H9 (cell line): ENCODE measurements around the gene UBE3A. TPM values are rescaled to one million over a fixed set of nuclear protein-coding genes. Genes with fewer than 3 reads are reported as not detected.

ENCODE experiments used
- DNase-seq: peaks from one replicate; pipeline ENCODE4 v3.0.0-alpha.2; 2017
- H2AFZ ChIP-seq: one replicate; pipeline ENCODE4 v1.6.1; 2013; ENCODE audit warnings: mild to moderate bottlenecking, low read length, control low read depth, moderate library complexity
- H2AK5ac ChIP-seq: 2 replicates; pipeline ENCODE4 v1.6.1; 2013; ENCODE audit warnings: low read length, control low read depth, mixed read lengths; ENCODE audit not compliant: insufficient read length
- H2BK120ac ChIP-seq: one replicate; pipeline ENCODE4 v1.6.1; 2013; ENCODE audit warnings: low read depth, mild to moderate bottlenecking, low read length, control low read depth, inconsistent platforms; ENCODE audit not compliant: poor library complexity, severe bottlenecking
- H2BK12ac ChIP-seq: 2 replicates; pipeline ENCODE4 v1.6.1; 2013; ENCODE audit warnings: low read length, control low read depth, mixed read lengths, low read depth; ENCODE audit not compliant: insufficient read length
- H2BK15ac ChIP-seq: 2 replicates; pipeline ENCODE4 v1.6.1; 2013; ENCODE audit warnings: low read depth, low read length, control low read depth
- H2BK20ac ChIP-seq: one replicate; pipeline ENCODE4 v1.6.1; 2013; ENCODE audit warnings: low read depth, mild to moderate bottlenecking, low read length, control low read depth, inconsistent platforms; ENCODE audit not compliant: poor library complexity, severe bottlenecking
- H2BK5ac ChIP-seq: 2 replicates; pipeline ENCODE4 v1.6.1; 2013; ENCODE audit warnings: low read length, control low read depth, mixed read lengths; ENCODE audit not compliant: insufficient read length
- H3K14ac ChIP-seq: 2 replicates; pipeline ENCODE4 v1.6.1; 2013; ENCODE audit warnings: low read length, control low read depth; ENCODE audit not compliant: insufficient read depth
- H3K18ac ChIP-seq: 2 replicates; pipeline ENCODE4 v1.6.1; 2013; ENCODE audit warnings: low read depth, mild to moderate bottlenecking, mixed read lengths, low read length, control low read depth; ENCODE audit not compliant: insufficient read length
- H3K23ac ChIP-seq: 2 replicates; pipeline ENCODE4 v1.6.1; 2013; ENCODE audit warnings: low read length, control low read depth, mixed read lengths, low read depth; ENCODE audit not compliant: insufficient read length
- H3K23me2 ChIP-seq: 2 replicates; pipeline ENCODE4 v1.6.1; 2013; ENCODE audit warnings: low read depth, mild to moderate bottlenecking, mixed read lengths, low read length, control low read depth; ENCODE audit not compliant: insufficient read length, poor library complexity, severe bottlenecking
- H3K27ac ChIP-seq: 2 replicates; pipeline ENCODE4 v1.5.1; 2013; ENCODE audit warnings: low read length, control low read depth, mixed read lengths, low read depth; ENCODE audit not compliant: insufficient read length
- H3K27me3 ChIP-seq: 2 replicates; pipeline ENCODE4 v1.6.1; 2013; ENCODE audit warnings: low read length, control low read depth, inconsistent platforms; ENCODE audit not compliant: insufficient read depth
- H3K4ac ChIP-seq: 2 replicates; pipeline ENCODE4 v1.6.1; 2013; ENCODE audit warnings: low read depth, mild to moderate bottlenecking, control low read depth, inconsistent platforms, low read length, moderate library complexity
- H3K4me1 ChIP-seq: 2 replicates; pipeline ENCODE4 v1.6.1; 2013; ENCODE audit warnings: low read length, control low read depth, inconsistent platforms; ENCODE audit not compliant: insufficient read depth
- H3K4me2 ChIP-seq: 2 replicates; pipeline ENCODE4 v1.6.1; 2013; ENCODE audit warnings: low read length, control low read depth, mixed read lengths; ENCODE audit not compliant: insufficient read length, insufficient read depth
- H3K56ac ChIP-seq: 2 replicates; pipeline ENCODE4 v1.6.1; 2013; ENCODE audit warnings: low read depth, mild to moderate bottlenecking, mixed read lengths, low read length, control low read depth; ENCODE audit not compliant: insufficient read length
- H3K79me1 ChIP-seq: 2 replicates; pipeline ENCODE4 v1.6.1; 2013; ENCODE audit warnings: low read depth, mild to moderate bottlenecking, moderate library complexity, low read length, control low read depth, inconsistent platforms; ENCODE audit not compliant: insufficient read depth, poor library complexity, severe bottlenecking
- H3K79me2 ChIP-seq: 2 replicates; pipeline ENCODE4 v1.6.1; 2013; ENCODE audit warnings: low read length, control low read depth, inconsistent platforms; ENCODE audit not compliant: insufficient read depth
- H3K9ac ChIP-seq: 2 replicates; pipeline ENCODE4 v1.6.1; 2013; ENCODE audit warnings: low read length, control low read depth, mixed read lengths; ENCODE audit not compliant: insufficient read length; ENCODE audit errors: extremely low read depth
- H3K9me3 ChIP-seq: one replicate; pipeline ENCODE4 v1.6.1; 2013; ENCODE audit warnings: low read depth, low read length, inconsistent platforms; ENCODE audit not compliant: control insufficient read depth
- H3T11ph ChIP-seq: one replicate; pipeline ENCODE4 v1.6.1; 2013; ENCODE audit warnings: mild to moderate bottlenecking, low read length, control low read depth, inconsistent platforms
- H4K20me1 ChIP-seq: one replicate; pipeline ENCODE4 v1.6.1; 2013; ENCODE audit not compliant: control insufficient read depth, insufficient read length, insufficient read depth
- H4K5ac ChIP-seq: 2 replicates; pipeline ENCODE4 v1.6.1; 2013; ENCODE audit warnings: low read depth, mild to moderate bottlenecking, mixed read lengths, low read length, control low read depth; ENCODE audit not compliant: insufficient read length
- H4K8ac ChIP-seq: replicated peaks from 2 replicates; pipeline ENCODE4 v1.6.1; 2013; ENCODE audit warnings: low read length, control low read depth, mixed read lengths, low read depth; ENCODE audit not compliant: insufficient read length
- H4K91ac ChIP-seq: 2 replicates; pipeline ENCODE4 v1.6.1; 2013; ENCODE audit warnings: low read depth, mild to moderate bottlenecking, moderate library complexity, mixed read lengths, low read length, control low read depth; ENCODE audit not compliant: insufficient read length
- H3K27ac Mint-ChIP-seq, 3 experiments: 2 replicates in 2 of 3; 3 replicates in 1 of 3; pipeline ENCODE4 v1.8.0; 2020 to 2021; ENCODE audit warnings: mixed read lengths in 3 of 3, mild to moderate bottlenecking in 1 of 3, moderate library complexity in 1 of 3
- H3K27me3 Mint-ChIP-seq: 2 replicates; pipeline ENCODE4 v1.8.0; 2021; ENCODE audit warnings: low read depth, mild to moderate bottlenecking, moderate library complexity, mixed read lengths
- H3K36me3 Mint-ChIP-seq, 3 experiments: 2 replicates in 2 of 3; 3 replicates in 1 of 3; pipeline ENCODE4 v1.8.0; 2020 to 2021; ENCODE audit warnings: low read depth in 3 of 3, mixed read lengths in 3 of 3; ENCODE audit not compliant: insufficient read depth in 1 of 3
- H3K4me1 Mint-ChIP-seq, 2 experiments: 2 replicates each; pipeline ENCODE4 v1.8.0; 2020; ENCODE audit warnings: mixed read lengths in 2 of 2
- H3K4me3 Mint-ChIP-seq, 2 experiments: 2 replicates in 1 of 2; 3 replicates in 1 of 2; pipeline ENCODE4 v1.8.0; 2020 to 2021; ENCODE audit warnings: mild to moderate bottlenecking in 2 of 2, mixed read lengths in 2 of 2, moderate library complexity in 1 of 2
- H3K9me3 Mint-ChIP-seq, 2 experiments: 2 replicates in 1 of 2; 3 replicates in 1 of 2; pipeline ENCODE4 v1.8.0; 2020; ENCODE audit warnings: mild to moderate bottlenecking in 2 of 2, mixed read lengths in 2 of 2, moderate library complexity in 1 of 2
- WGBS: extraction: QIAGEN DNeasy Blood & Tissue Kit; methylation state at CpG from one replicate; pipeline ENCODE4 v1.1.7; 2013; ENCODE audit warnings: missing lambda C conversion rate, low lambda C conversion rate, mixed read lengths; ENCODE audit not compliant: insufficient read length; ENCODE audit errors: extremely low coverage; 5-methylcytosine and 5-hydroxymethylcytosine counted together
- total RNA-seq: library from RNA; stranded (reverse); gene quantifications from 2 replicates; pipeline ENCODE4 v1.2.1, GENCODE V29; 2021
- TF ChIP-seq, protein P1 (sequence below): fragments of 200-600 bp; sonication (generic); conservative IDR thresholded peaks from 3 replicates; pipeline ENCODE4 v1.8.0; 2021; ENCODE audit warnings: antibody characterized with exemption, mild to moderate bottlenecking

UBE3A gene
- total RNA-seq, 1 experiment from 2014 or later, result 108 TPM

DNA sequence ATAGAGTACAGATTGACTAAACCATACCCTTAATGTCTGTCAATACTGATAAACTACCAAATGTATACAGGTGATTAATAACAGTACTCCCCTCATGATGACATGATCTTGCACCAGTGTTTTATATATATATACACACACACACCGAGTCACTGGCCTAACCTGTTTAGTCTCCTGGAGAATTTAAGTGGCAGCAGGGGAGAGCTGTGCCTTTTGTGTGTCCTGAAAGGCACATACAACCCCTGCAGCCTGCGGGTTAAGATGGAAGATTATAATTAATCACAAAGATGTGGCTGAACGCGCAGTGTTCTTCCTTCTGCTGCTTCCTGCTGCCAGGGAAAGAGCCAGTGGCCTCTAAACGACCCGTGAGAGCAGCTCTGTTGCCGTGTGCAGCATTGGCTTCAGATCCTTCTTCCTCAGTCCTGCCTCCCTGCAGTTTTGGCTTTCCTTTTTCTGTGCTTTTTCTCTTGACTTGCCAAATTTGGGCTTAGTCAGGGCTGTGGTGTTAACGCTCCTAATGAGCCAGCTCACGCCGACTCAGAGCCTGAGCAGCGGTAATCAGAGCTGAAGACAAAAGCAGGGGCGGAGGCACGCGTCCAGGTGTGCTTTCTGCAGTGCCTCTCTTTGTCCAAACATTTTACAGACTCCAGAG is 42.5 kb upstream of the UBE3A start:
- Histone ChIP-seq H3K18ac (peak overlapping the region; percentile 80), H3K9me3 (no peaks in the 10 kb centered on the region), H3K27ac (peak overlapping the region; percentile 34), H3K23ac (no peak overlapping the region), H3K56ac (no peak overlapping the region), H2BK20ac (no peak overlapping the region), H3K9ac (no peak overlapping the region), H3K79me2 (no peaks in the 10 kb centered on the region), H3K4me2 (peak overlapping the region; percentile 28), H3K4me1 (no peaks in the 10 kb centered on the region; the same call in 1 of the 2 replicates), H4K20me1 (no peaks in the 10 kb centered on the region), H3K4ac (no peak overlapping the region), H4K91ac (no peak overlapping the region), H3K23me2 (no peaks in the 10 kb centered on the region), H2BK5ac (no peak overlapping the region), H2BK12ac (no peak overlapping the region), H2BK120ac (peak overlapping the region; percentile 40), H3K27me3 (no peaks in the 10 kb centered on the region), H3K79me1 (no peaks in the 10 kb centered on the region), H3K14ac (peak overlapping the region; percentile 90; the same call in 1 of the 2 replicates), H4K8ac (no peak overlapping the region), H2BK15ac (no peak overlapping the region), H2AK5ac (no peak overlapping the region), H4K5ac (peak overlapping the region; percentile 22), H3T11ph (peak overlapping the region; percentile 1), H2AFZ (no peak overlapping the region)
- peaks cover 30 to 32% of the 10 kb centered on the region in 2 experiments for H3K4me1 Mint-ChIP-seq
- TF ChIP-seq, protein P1, sequence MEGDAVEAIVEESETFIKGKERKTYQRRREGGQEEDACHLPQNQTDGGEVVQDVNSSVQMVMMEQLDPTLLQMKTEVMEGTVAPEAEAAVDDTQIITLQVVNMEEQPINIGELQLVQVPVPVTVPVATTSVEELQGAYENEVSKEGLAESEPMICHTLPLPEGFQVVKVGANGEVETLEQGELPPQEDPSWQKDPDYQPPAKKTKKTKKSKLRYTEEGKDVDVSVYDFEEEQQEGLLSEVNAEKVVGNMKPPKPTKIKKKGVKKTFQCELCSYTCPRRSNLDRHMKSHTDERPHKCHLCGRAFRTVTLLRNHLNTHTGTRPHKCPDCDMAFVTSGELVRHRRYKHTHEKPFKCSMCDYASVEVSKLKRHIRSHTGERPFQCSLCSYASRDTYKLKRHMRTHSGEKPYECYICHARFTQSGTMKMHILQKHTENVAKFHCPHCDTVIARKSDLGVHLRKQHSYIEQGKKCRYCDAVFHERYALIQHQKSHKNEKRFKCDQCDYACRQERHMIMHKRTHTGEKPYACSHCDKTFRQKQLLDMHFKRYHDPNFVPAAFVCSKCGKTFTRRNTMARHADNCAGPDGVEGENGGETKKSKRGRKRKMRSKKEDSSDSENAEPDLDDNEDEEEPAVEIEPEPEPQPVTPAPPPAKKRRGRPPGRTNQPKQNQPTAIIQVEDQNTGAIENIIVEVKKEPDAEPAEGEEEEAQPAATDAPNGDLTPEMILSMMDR, result no peak
- H3K27me3 Mint-ChIP-seq, result peaks cover 4% of the 10 kb centered on the region
- peak; percentile 70 for DNase-seq
- WGBS, result no CpG with 5 or more reads among the region's 14 CpGs
- no peaks in the 10 kb centered on the region for H3K9me3 Mint-ChIP-seq
- H3K36me3 Mint-ChIP-seq, result no peaks in the 10 kb centered on the region; a peak in 1 of 7 replicates
- peak overlapping the region; percentile 9 to 39; a peak in 4 of 5 replicates for H3K4me3 Mint-ChIP-seq
- H3K27ac Mint-ChIP-seq, result peak overlapping the region; percentile 65 to 96 (median 66); a peak in 6 of 7 replicates
